Ishikawa (cell line): ENCODE results near the gene ZFAND2B.

ENCODE experiments used
- CEBPB ChIP-seq: IDR thresholded peaks from 2 replicates; pipeline ENCODE4 v1.6.1; 2012
- CREB1 ChIP-seq: IDR thresholded peaks from 2 replicates; pipeline ENCODE4 v1.6.1; 2012; ENCODE audit warnings: low read depth
- EGR1 ChIP-seq: IDR thresholded peaks from 2 replicates; pipeline ENCODE4 v1.6.1; 2012
- EP300 ChIP-seq: IDR thresholded peaks from 2 replicates; pipeline ENCODE4 v1.6.1; 2012; ENCODE audit warnings: borderline replicate concordance
- FOXM1 ChIP-seq: IDR thresholded peaks from 2 replicates; pipeline ENCODE4 v1.6.1; 2012; ENCODE audit warnings: low read depth, borderline replicate concordance
- MAX ChIP-seq: IDR thresholded peaks from 2 replicates; pipeline ENCODE4 v1.6.1; 2012
- NFIC ChIP-seq: IDR thresholded peaks from 2 replicates; pipeline ENCODE4 v1.6.1; 2012
- RAD21 ChIP-seq: IDR thresholded peaks from 2 replicates; pipeline ENCODE4 v1.6.1; 2012; ENCODE audit warnings: low read depth
- REST ChIP-seq: IDR thresholded peaks from 2 replicates; pipeline ENCODE4 v1.6.1; 2012; ENCODE audit warnings: low read depth, mild to moderate bottlenecking
- TAF1 ChIP-seq: IDR thresholded peaks from 2 replicates; pipeline ENCODE4 v1.6.1; 2012; ENCODE audit warnings: low read depth, mild to moderate bottlenecking
- TCF12 ChIP-seq: IDR thresholded peaks from 2 replicates; pipeline ENCODE4 v1.6.1; 2012; ENCODE audit warnings: low read depth
- TEAD4 ChIP-seq: IDR thresholded peaks from 2 replicates; pipeline ENCODE4 v1.6.1; 2012
- USF1 ChIP-seq: IDR thresholded peaks from 2 replicates; pipeline ENCODE4 v1.6.1; 2012
- YY1 ChIP-seq: IDR thresholded peaks from 2 replicates; pipeline ENCODE4 v1.6.1; 2012; ENCODE audit warnings: low read depth
- ZBTB7A ChIP-seq: IDR thresholded peaks from 2 replicates; pipeline ENCODE4 v1.6.1; 2012; ENCODE audit warnings: low read depth

ZFAND2B gene

GRCh38 chr2:219174801-219175200 lies 31.8 kb upstream of the ZFAND2B start:
- TF ChIP-seq MAX, result no peak
- TF ChIP-seq TEAD4, result no peak
- TF ChIP-seq CREB1, result no peak
- TF ChIP-seq TCF12, result no peak
- no peak for TF ChIP-seq TAF1
- no peak for TF ChIP-seq YY1
- TF ChIP-seq EP300, result no peak
- no peak for TF ChIP-seq FOXM1
- TF ChIP-seq NFIC, result no peak
- TF ChIP-seq ZBTB7A, result no peak
- no peak for TF ChIP-seq CEBPB
- TF ChIP-seq EGR1, result no peak
- TF ChIP-seq RAD21, result no peak
- no peak for TF ChIP-seq USF1
- TF ChIP-seq REST, result no peak

- no peak for TF ChIP-seq YY1
- TF ChIP-seq RAD21, result no peak
- TF ChIP-seq MAX, result no peak
- TF ChIP-seq EGR1, result no peak
- no peak for TF ChIP-seq EP300
- no peak for TF ChIP-seq USF1
- no peak for TF ChIP-seq CREB1
- TF ChIP-seq CEBPB, result no peak
- TF ChIP-seq TEAD4, result no peak
- no peak for TF ChIP-seq REST
- no peak for TF ChIP-seq TCF12
Measured at GRCh38 chr2:219175486-219175885, 31.1 kb upstream of the ZFAND2B start.

- TF ChIP-seq EP300 (no peak), CEBPB (no peak), TEAD4 (0 out of 2 replicates have a peak, but pooled peaks have one; percentile 11), ZBTB7A (peak; percentile 99), USF1 (peak; percentile 16; the same call in 1 of the 2 replicates), REST (no peak)
Measured at GRCh38 chr2:219175928-219176817, 30.4 kb upstream of the ZFAND2B start.

GRCh38 chr2:219176818-219177551 lies 29.6 kb upstream of the ZFAND2B start, which contains the start of gene CNPPD1:
CNPPD1 (minus strand) TSS chr2:219176925; CDS start chr2:219176828, 97 bp downstream.
- TF ChIP-seq TEAD4 (no peak), TCF12 (0 out of 2 replicates have a peak, but pooled peaks have one; percentile 15), USF1 (peak; percentile 1; the same call in 1 of the 2 replicates), TAF1 (peak; percentile 67; the same call in 1 of the 2 replicates), ZBTB7A (no peak), MAX (peak; percentile 88)
